ENCODE data around the gene NAXD.

Gene NAXD

DNA sequence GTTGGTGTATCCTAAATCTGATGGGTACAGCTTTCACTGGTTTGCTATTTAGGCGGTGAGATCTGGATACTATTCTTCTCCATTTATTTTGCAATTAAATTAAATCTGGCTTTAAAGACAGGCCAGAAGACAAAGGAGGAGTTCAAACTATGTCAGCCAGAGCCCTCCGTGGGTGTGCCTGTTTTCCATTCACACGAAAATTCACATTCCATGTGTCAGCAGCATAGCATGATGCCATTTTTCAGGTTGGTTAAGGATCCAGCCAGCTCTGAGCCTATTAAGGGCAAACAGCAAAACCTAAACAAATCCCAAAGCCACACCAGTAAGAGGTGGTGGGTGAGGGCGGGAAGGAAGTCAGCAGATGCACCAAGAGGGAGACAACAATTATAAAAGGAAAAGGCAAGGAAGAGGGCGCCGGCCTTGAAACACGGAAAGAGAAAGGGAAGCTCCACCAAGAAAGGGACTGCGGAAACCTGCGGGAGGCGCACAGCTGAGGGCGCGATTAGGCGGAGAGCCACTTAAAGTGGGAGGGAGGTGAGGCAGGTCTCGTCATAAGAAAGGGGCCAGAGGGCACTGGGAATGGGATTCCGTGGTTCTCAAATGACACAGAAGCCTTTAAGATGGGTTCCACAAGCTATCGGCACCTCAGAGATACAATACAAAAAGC is 47.6 kb downstream of the NAXD start:
- Histone ChIP-seq H2AFZ (ENCODE audit: low read depth, low read length, severe bottlenecking) (no peak overlapping the region), H3K9me3 (ENCODE audit: insufficient read depth, low read length) (no peaks in the 10 kb centered on the region), H3K9me2 (replicated peaks; ENCODE audit: insufficient read depth, low read length) (no peaks in the 10 kb centered on the region), H3F3A (ENCODE audit: insufficient read depth) (no peaks in the 10 kb centered on the region; the same call in 1 of the 2 replicates), H4K20me1 (ENCODE audit: low read depth, low read length) (no peaks in the 10 kb centered on the region), H3K4me2 (ENCODE audit: low read depth, low read length, poor library complexity, severe bottlenecking) (no peak overlapping the region), H3K9ac (ENCODE audit: low read length) (no peak overlapping the region), H3K4me3 (ENCODE audit: insufficient read depth, low read length, poor library complexity, severe bottlenecking) (no peak overlapping the region), H3K36me3 (ENCODE audit: low read length) (peaks cover 21% of the 10 kb centered on the region), H3K27ac (ENCODE audit: low read depth, low read length) (no peak overlapping the region), H3K79me2 (ENCODE audit: insufficient read depth, low read length) (no peaks in the 10 kb centered on the region), H3K27me3 (ENCODE audit: low read length) (no peaks in the 10 kb centered on the region)
- no peak for TF ChIP-seq CTCF (IDR thresholded peaks at IDR 0.05; ENCODE audit: insufficient read depth, low read length, poor library complexity, severe bottlenecking)
- TF ChIP-seq EZH2phosphoT487 (conservative IDR thresholded peaks at IDR 0.05; ENCODE audit: low read length) = no peak

DNA sequence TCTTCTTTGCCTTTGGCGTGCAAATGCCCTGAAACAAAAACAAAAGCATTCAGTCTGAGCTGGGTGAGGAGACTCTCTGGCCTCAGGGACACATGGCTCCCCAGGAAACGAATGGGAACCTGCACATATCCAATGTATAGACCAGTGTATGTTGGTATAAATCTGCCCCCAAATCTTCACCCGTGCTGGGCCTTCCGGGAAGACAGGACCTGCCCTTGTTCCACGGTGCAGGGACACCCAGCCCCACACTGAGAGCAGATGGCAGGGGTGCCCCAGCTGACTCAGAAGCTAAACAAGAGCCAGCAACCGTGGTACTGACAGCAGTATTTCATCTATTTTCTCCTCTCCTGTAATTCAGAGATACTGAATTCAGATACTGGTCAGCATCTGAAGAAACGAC is 48.1 kb downstream of the NAXD start:
- TF ChIP-seq EZH2phosphoT487 (conservative IDR thresholded peaks at IDR 0.05; ENCODE audit: low read length) = no peak
- no peak for TF ChIP-seq CTCF (IDR thresholded peaks at IDR 0.05; ENCODE audit: insufficient read depth, low read length, poor library complexity, severe bottlenecking)
- Histone ChIP-seq H3K36me3 (ENCODE audit: low read length) (peaks cover 21% of the 10 kb centered on the region), H2AFZ (ENCODE audit: low read depth, low read length, severe bottlenecking) (no peak overlapping the region), H3F3A (ENCODE audit: insufficient read depth) (no peaks in the 10 kb centered on the region; the same call in 1 of the 2 replicates), H3K4me3 (ENCODE audit: insufficient read depth, low read length, poor library complexity, severe bottlenecking) (no peak overlapping the region), H3K4me2 (ENCODE audit: low read depth, low read length, poor library complexity, severe bottlenecking) (no peak overlapping the region), H4K20me1 (ENCODE audit: low read depth, low read length) (no peaks in the 10 kb centered on the region), H3K27me3 (ENCODE audit: low read length) (no peaks in the 10 kb centered on the region), H3K9me2 (replicated peaks; ENCODE audit: insufficient read depth, low read length) (no peaks in the 10 kb centered on the region), H3K27ac (ENCODE audit: low read depth, low read length) (no peak overlapping the region), H3K9ac (ENCODE audit: low read length) (no peak overlapping the region), H3K9me3 (ENCODE audit: insufficient read depth, low read length) (no peaks in the 10 kb centered on the region), H3K79me2 (ENCODE audit: insufficient read depth, low read length) (no peaks in the 10 kb centered on the region)

DNA sequence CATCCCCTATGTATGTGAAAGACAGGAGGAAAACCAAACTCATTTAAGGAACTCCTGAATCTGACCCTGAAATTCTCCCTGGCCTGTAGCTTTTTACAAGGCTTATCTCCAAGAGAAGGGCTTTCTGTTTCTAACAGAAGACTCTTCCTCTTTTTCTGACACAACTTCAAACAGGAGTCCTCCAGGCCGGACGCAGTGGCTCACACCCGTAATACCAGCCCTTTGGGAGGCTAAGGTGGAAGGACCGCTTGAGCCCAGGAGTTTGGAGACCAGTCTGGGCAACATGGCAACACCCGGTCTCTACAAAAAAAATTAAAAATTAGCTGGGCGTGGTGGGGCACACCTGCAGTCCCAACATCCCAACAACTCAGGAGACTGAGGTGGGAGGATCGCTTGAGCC is 48.7 kb downstream of the NAXD start:
- Histone ChIP-seq H3K4me3 (ENCODE audit: insufficient read depth, low read length, poor library complexity, severe bottlenecking) (no peak overlapping the region), H3K36me3 (ENCODE audit: low read length) (peaks cover 21% of the 10 kb centered on the region)

More for the DNA sequence above, 48.7 kb downstream of the NAXD start:
- H3K9me3 ChIP-seq (ENCODE audit: insufficient read depth, low read length) = no peaks in the 10 kb centered on the region
- no peaks in the 10 kb centered on the region; the same call in 1 of the 2 replicates for H3F3A ChIP-seq (ENCODE audit: insufficient read depth)
- no peaks in the 10 kb centered on the region; the same call in 1 of the 2 replicates for H3K79me2 ChIP-seq (ENCODE audit: insufficient read depth, low read length)
- no peaks in the 10 kb centered on the region for H4K20me1 ChIP-seq (ENCODE audit: low read depth, low read length)
- TF ChIP-seq EZH2phosphoT487 (conservative IDR thresholded peaks at IDR 0.05; ENCODE audit: low read length) = no peak
- no peak for TF ChIP-seq CTCF (IDR thresholded peaks at IDR 0.05; ENCODE audit: insufficient read depth, low read length, poor library complexity, severe bottlenecking)
- H3K27me3 ChIP-seq (ENCODE audit: low read length) = no peaks in the 10 kb centered on the region
- H2AFZ ChIP-seq (ENCODE audit: low read depth, low read length, severe bottlenecking) = no peak overlapping the region
- no peaks in the 10 kb centered on the region for H3K9me2 ChIP-seq (replicated peaks; ENCODE audit: insufficient read depth, low read length)
- no peak overlapping the region for H3K4me2 ChIP-seq (ENCODE audit: low read depth, low read length, poor library complexity, severe bottlenecking)
- no peak overlapping the region for H3K9ac ChIP-seq (ENCODE audit: low read length)
- H3K27ac ChIP-seq (ENCODE audit: low read depth, low read length) = no peak overlapping the region

Data from SU-DHL-6 (cell line).